Panc1 (cell line): ENCODE results near the gene ZNF132.
"Not testable (repeated sequence)": the region's sequence is repeated elsewhere in the genome, so short reads cannot be mapped to it uniquely, and the experiment has no call there.

Experiments
- CTCF ChIP-seq: fragments of 450-650 bp; IDR thresholded peaks from 2 replicates; pipeline ENCODE4 v1.5.1; 2017; ENCODE audit warnings: mild to moderate bottlenecking
- POLR2AphosphoS5 ChIP-seq: IDR thresholded peaks from 2 replicates; pipeline ENCODE4 v1.6.1; 2012; ENCODE audit warnings: mild to moderate bottlenecking, low read depth, low read length, moderate library complexity
- TF ChIP-seq, protein P1 (sequence below), 2 experiments: IDR thresholded peaks; 2 replicates each; pipeline ENCODE4 v1.6.1; 2011 to 2012; ENCODE audit warnings: low read depth in 2 of 2, control low read depth in 1 of 2, low read length in 1 of 2, mild to moderate bottlenecking in 1 of 2, moderate library complexity in 1 of 2; ENCODE audit not compliant: insufficient read depth in 1 of 2

GRCh38 chr19:58442986-58443385 lies 3.0 kb upstream of the ZNF132 start:
- not testable (repeated sequence) for TF ChIP-seq POLR2AphosphoS5, CTCF
- TF ChIP-seq, protein P1, sequence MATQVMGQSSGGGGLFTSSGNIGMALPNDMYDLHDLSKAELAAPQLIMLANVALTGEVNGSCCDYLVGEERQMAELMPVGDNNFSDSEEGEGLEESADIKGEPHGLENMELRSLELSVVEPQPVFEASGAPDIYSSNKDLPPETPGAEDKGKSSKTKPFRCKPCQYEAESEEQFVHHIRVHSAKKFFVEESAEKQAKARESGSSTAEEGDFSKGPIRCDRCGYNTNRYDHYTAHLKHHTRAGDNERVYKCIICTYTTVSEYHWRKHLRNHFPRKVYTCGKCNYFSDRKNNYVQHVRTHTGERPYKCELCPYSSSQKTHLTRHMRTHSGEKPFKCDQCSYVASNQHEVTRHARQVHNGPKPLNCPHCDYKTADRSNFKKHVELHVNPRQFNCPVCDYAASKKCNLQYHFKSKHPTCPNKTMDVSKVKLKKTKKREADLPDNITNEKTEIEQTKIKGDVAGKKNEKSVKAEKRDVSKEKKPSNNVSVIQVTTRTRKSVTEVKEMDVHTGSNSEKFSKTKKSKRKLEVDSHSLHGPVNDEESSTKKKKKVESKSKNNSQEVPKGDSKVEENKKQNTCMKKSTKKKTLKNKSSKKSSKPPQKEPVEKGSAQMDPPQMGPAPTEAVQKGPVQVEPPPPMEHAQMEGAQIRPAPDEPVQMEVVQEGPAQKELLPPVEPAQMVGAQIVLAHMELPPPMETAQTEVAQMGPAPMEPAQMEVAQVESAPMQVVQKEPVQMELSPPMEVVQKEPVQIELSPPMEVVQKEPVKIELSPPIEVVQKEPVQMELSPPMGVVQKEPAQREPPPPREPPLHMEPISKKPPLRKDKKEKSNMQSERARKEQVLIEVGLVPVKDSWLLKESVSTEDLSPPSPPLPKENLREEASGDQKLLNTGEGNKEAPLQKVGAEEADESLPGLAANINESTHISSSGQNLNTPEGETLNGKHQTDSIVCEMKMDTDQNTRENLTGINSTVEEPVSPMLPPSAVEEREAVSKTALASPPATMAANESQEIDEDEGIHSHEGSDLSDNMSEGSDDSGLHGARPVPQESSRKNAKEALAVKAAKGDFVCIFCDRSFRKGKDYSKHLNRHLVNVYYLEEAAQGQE (IDR thresholded peaks at IDR 0.05; ENCODE audit: insufficient read depth in 1 of 2, low read depth in 2 of 2, low read length in 1 of 2), result not testable (repeated sequence)
